Astrocyte (in vitro differentiated cells and primary cell): Measurements from ENCODE around the gene PPP1R12C.
A peak's percentile ranks its signal among the peaks of the same experiment; 100 is the strongest.

Source experiments
- CTCF ChIP-seq: IDR thresholded peaks from 2 replicates; pipeline ENCODE4 v1.5.1; 2011; ENCODE audit warnings: low read depth, mild to moderate bottlenecking, inconsistent platforms, low read length, moderate library complexity; ENCODE audit not compliant: insufficient read depth
- EZH2 ChIP-seq: IDR thresholded peaks from 2 replicates; pipeline ENCODE4 v1.6.1; 2012; ENCODE audit warnings: mild to moderate bottlenecking, low read length, inconsistent platforms; ENCODE audit not compliant: insufficient read depth

DNA sequence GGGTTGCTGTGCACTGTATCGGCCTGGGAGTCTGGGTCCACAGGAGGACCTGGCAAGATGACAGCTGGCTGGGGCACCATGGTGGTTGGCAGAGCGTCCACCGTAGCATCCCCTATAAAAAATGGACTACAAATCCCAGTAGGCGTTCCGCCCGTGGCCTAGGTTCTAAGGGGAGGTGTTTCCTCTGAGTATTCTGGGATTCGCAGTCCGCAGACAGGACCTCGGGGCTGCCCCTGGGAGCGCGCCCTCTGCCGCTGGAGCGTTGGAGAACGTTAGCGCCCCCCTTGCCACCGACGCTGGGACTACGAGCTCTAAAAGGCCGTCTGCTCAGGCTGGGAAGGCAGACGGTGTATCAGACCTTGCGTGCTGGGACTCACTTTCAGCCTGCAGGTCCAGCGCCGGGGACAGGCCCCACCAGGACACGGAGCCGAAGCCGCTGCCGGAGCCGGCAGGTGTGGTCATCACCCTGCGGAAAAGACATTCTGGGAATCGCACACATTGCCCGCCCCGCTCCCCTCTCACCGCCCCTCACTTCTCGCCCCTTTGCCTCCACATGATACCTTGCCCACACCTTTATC, 48.6 kb upstream of the PPP1R12C start:
- TF ChIP-seq CTCF (peak; percentile 60), EZH2 (no peak)
